NOMO-1 (cell line): ENCODE results near the gene AGBL4.
"Not testable (repeated sequence)": the region's sequence is repeated elsewhere in the genome, so short reads cannot be mapped to it uniquely, and the experiment has no call there.

ENCODE experiments used
- DNase-seq, 2 experiments: peaks; one replicate each; lab custom pipeline; 2025; ENCODE audit not compliant: unreplicated experiment in 2 of 2; lab: John Stamatoyannopoulos, UW

Gene AGBL4

DNA sequence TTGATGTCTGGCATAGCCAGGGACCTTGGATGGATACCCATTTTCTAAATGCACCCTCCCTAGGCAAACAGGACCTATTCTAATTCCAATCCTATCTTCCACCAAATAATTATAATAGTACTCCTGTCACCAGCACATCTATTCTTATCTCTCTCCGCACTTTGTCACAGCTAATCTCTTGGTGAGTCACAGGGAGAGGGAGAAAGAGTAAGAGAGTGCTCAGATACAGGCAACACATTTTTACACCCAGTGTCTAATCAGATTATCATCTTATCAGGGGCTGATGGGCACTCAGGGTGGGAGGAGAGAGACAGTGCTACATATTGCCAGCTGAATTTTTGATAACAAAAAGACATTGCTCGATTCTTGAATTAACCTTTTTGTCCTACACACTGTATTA lies 972.1 kb downstream of the AGBL4 start:
- no peak for DNase-seq

DNA sequence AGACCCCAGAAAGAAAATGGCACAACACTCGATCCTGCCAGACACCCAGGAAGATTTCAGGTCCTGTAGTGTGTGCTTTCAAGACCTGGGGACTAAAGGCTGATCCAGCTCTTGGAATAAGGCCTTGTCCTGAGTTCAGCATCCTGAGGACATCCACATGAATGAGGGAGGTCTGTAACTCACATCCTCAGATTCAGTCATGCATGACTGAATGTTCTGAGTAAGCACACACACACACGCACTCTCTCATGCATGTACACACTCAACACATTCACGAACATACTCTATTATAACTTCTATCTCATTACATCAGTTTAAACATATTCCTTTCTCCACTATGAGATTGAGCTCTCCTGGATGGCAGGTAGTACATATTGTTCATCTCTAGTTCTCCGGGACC lies 973.7 kb downstream of the AGBL4 start:
- no peak for DNase-seq

DNA sequence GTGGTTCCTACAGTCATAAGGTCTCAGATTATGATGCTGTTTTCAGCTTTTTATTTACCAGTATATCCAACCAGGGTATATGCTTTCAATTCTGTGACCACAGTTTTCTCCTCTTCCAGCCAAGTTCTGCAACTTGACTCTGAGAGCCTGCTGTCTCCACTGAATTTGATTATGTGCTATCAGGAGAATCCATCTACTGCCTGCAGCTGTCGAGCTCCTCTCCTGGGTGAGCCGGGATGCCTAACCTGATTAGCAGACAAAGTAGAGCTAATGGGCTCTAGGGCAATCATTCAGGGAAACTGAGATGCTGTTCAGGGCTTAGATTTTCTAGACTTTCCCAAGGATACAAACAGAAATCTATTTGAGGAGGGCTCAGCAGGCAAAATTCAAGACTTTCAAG lies 975.6 kb downstream of the AGBL4 start:
- no peak for DNase-seq

DNA sequence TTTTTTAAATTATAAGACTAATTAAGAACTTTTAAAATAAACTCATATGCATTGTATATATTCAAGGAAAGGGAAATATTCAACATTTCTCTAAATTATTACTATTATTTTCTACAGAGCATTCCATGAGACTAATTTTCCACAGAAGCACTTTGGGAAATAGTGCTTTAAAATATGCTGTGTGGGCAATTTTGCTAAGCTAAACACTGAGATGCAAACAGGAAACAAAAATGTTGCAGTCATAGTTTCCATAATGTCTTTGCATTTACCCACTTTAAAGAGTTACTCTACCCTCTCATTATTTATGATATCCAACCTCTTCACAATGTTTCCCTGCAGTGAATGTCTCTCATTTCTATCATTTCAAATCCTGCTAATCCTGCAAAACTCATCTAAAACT lies 977.4 kb downstream of the AGBL4 start:
- no peak for DNase-seq

DNA sequence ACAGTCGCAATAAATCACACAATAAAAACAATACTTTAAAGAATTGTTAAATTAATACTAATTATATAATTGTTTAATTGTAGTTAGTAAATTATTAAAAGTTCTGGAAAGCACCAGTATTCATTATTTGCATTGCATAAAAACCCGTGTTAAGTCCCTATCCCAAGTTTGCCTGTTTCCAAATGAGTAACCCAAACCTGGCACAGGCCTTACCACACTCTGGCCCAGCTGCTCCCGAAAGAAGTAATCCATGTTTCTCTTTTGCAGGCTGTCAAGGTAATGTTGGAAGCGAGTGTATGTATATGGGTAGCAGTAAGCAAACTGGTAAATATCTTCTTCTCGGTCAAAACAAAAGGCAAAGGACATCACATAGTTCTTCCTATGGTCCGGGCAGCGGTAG lies 978.4 kb downstream of the AGBL4 start:
- no peak for DNase-seq

DNA sequence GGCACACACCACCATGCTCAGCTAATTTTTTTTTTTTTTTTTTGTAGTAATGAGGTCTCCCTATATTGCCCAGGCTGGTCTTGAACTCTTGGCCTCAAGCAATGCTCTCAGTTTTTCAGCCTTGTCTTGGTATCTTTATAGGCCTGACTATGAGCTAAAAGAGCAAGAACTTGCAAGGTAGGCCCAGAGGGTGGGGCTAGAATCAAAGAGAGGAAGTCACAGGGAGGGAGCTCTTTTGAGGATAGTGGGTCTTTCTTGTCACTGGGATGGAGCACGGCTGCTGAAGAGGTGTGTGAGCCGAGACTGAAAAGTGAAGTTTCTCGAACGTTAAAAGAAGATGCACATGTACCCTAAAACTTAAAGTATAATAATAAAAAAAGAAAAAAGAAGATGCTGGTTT lies 987.1 kb downstream of the AGBL4 start:
- DNase-seq, result no peak

DNA sequence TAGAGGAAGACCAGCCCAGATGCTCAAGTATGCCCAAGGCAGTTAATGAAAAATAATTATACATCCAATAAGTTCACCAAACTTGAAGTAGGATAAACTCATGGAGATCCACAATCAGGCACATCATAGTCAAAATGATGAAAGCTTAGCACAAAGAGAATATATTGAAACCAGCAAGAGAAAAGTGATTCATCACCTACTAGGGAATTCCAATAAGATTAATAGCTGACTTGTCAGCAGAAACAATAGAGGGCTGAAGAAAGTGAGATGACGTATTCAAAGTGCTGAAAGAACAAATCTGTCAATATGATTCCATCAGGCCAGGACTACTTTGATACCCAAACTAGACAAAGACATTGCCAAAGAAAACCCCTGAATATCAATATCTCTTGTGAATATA lies 995.4 kb downstream of the AGBL4 start:
- DNase-seq, result no peak

DNA sequence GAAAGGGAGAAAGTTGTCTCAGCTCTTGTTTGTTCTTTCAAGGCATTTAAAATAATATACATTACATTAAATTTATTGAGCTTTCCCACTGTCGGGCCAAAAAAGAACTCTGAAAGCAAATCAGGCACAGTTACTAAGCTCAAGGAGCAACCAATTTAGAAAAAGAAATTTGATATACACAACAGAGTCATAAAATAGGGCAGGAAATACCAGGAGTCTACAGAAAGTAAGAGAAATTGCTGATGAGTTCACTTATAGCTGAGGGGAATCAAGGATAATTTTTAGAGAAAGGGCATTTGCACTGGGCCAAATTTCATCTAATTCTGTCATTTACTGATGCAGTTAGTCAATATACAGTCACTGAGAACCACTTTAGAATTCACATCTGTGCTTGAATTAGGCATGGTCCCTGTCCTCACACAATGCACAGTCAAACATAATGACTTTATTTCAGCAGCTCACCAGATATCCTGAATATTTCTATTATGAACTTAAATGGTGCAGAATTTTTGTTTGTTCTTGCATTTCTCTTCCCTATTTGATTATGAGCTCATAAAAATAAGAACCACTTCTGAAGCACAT lies 997.4 kb downstream of the AGBL4 start:
- DNase-seq, result no peak

DNA sequence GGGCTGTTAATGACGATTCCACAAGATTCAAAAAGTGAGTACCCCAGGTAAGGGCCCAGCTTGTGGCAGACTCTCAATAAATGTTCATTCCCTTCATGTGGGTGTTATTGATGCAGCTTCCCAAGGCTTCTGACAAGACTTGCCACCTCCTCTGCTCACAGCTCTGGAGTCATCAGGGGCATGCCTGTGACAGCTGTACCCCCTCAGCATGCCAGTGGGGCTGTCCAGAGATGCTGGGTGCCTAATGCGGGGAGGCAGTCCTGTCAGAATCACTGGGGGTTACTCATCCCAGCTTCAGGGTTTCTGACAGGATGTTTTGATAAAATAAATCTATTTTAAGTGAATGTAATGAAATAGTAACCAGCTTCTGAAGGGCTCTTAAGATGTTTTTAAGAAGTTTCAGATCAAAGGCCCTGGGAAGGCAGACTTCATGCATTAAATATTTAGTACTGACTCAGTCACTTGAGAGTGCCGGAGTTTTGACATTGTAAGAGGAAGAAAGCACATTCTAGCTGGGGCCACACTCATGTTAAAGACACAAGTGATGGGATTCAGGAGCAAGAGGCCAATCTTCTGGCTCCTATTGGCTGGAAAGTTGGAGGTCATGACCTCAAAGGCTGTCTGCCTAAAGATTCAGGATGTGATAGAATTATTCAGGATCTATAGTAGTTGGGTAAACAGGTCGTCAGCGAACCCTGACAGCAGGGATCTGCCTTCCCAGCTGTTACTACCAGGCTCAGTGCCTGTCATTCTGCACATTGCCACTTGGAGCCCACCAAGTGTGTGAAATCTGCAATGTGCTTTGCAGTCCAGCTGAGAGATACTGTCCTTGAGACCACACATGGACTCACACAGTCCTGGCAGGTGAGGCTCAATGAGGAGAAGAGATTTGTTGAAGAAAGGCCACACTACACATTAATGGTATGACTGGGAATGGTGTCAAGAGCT lies 1007.5 kb downstream of the AGBL4 start:
- DNase-seq, result no peak

DNA sequence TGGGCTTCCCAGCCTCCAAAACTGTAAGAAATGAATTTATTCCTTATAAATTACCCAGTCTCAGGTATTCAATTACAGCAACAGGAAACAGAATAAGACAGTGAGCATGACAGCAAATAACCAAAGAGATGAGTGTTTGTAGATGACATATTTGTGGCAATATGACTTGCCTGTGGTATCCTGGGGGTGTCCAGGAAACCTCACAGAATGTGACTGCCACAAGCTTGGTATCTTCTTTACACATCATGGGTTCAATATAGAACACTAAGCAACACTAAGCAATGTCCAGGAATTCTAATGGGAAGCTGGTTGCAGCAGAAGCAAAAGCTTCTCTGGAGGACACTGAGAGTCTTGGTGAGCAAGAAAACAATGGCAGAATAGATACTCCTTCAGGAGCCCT lies 1010.7 kb downstream of the AGBL4 start:
- DNase-seq, result no peak

DNA sequence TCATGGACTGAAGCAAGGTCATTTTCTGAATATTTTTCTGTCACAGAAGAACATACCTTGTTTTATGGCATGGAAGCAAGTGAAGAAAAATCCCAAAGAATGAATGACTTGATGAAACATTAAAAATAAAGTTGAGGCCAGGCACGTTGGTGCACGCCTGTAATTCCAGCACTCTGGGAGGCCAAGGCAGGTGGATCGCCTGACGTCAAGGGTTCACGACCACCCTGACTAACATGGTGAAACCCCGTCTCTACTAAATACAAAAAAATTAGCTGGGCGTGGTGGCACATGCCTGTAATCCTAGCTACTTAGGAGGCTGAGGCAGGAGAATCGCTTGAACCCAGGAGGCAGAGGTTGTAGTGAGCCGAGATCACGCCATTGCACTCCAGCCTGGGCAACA lies 1020.8 kb downstream of the AGBL4 start:
- not testable (repeated sequence) for DNase-seq

DNA sequence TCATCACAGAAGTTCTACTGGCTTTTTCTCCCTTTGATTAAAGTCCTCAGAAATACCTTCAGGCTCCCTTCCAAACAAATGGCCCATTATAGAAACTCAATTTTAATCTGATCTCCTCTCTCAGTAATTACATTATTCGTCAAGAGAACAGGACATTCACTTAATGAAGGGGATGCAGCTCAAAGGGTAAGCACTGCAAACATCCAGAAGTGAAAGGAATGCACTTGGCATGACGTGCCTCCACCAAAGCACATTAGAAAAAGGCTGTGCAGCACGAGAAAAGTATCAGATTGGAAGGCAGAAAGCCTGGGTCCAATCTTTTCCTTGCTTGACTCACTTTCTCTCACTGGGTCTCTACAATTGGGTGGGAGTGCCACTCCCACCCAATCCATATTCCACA lies 1024.4 kb downstream of the AGBL4 start:
- DNase-seq, result no peak

DNA sequence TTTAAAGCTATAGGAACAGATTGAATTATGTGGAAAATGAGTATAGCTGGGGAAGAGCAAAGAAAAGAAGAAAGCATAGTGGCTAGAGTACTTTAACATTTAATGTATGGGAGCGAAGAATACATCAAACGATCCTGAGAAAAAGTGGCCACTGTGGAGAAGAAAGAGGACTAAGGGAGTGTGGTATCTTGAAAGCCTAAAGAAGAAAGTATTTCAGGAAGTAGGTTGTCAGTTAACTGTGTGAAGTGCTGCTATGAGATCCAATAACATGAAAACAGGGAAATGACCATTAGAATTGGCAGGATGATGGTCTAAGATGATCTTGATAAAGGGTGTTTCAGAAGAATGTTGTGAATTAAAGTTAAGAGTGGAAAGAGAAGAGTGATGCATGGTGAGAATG lies 1027.4 kb downstream of the AGBL4 start:
- no peak for DNase-seq

DNA sequence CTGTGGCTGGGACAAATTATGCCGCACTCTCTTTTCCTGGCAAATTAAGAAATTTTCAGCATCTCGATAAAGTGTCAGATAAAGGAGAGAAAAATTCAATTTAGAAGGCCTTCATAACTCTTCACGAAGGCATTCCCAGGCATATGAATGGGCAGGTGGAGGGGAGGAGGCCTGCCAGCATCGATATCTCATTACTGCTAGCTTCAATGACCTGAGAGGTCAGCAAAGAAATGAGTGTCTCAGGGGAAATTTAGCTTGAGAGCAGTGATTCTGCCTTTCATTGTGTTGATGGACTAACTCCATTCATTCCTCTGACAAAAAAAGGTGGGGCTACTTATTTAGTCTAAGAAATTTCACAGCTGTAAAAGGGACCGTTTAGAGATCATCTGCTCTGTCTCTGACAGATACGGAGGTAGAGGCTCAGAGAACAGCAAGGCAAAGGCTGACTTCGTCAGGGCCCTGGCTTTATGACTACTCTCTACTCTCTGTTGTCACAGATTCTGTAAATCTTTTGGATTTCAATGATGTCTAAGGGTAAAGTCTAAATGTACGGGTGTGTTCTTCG lies 1035.0 kb downstream of the AGBL4 start:
- no peak for DNase-seq

DNA sequence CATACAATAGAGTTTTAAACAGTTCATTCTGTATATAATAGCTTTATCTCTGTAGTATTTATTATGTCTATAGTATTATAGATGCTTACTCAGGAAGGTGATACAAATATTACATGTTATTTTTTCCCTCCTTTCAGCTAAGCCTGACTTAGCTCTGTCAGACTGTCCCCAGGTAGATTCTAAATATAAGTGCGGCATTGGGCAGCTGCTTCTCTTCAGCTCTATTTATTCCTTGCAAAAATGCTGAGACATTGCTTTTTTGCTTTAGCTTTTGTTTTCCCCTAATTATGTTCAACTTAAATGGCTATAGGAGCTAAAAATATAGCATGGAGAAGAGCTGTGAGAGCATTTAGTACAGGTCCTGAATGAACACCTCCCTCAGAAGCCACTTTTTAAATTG lies 1043.8 kb downstream of the AGBL4 start:
- DNase-seq, result no peak

DNA sequence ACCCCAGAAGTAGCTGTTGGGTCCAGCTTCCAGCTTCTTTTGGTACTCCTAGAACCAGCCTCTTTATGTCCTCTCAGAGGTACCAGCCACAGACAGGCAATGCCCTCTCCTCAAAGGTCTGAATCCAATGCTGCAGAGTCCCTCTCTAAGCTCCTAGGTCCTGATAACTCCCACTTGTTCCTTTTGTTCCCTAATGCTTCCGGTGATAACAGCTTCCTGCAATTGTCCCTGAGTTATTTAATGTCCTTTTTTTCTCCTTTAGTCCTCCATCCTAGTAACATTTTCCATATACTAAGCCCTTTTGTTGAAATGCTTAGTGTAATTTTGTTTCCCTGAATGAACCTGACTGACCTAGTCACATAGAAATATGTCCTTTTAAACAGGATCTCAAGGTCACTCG lies 1045.3 kb downstream of the AGBL4 start:
- no peak for DNase-seq

DNA sequence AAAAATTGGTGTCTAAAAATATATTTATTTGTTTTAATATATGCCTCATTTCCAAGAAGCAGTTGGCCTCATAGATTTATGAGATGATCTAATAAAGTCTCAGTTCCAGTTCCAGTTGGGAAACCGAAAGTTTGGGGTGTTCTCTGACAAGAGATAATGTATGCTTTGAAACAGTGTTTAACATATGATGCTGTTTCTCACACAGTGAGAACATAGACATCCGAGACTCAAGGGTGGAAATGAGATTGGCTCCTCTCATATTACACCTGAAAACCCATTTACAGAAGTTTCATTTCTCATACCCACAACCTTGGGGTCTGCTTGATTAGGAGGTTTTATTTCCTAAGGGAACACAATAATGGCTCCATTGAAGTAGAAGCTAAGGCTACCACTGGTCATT lies 1046.5 kb downstream of the AGBL4 start:
- DNase-seq, result no peak

DNA sequence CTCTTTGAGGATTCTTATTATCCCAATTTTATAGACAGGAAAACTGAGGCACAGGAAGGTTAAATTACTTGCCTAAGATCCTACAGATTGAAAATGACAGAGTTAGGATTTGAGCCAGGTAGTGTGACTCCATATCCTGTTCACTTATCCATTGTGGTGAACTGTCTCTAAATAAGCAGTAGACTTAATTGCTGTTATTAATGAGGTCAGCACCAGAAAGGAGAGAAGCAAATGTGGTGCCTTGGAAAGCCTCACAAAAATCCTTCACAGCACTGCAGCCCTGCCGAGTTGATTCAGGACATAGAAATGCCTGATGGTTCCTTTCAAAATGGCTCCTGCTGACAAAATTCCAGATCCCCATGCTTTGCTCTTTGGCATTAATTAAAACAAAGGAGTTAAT lies 1053.8 kb downstream of the AGBL4 start:
- no peak for DNase-seq

DNA sequence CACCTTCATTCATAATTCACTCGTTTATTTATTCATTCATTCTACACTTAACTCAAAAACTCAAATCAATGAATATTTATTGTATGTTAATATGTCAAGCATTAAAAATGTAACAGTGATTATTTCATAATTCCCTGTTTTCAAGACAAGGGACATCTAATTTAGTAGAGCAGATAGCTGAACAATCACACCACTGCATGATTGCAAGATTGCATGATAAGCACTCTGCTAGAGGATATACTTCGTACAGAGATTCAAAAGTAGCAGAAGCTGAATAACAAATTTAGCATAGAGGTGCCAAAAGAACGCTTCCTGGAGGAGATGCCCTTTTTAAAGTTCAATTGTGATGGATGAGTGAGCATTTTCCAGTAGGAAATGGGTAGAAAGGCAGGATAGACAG lies 1056.4 kb downstream of the AGBL4 start:
- no peak for DNase-seq

DNA sequence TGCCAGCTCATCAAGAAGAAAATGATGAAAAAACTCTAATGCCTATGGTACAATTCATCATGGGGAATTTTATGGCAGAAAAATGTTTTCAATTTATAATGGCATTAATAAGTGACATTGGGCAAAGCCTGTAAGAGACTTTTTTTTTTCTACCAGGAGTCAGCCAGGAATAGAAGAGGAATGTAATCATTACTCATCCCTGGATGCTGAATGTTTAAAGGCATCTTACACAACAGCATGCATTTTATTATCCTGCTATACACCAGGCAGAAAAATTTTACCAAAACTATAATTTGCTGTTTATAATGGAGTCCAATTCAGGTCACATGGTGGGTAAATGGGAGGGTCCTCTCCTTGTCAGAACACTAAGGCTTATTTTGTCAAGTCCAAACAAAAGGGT lies 1057.2 kb downstream of the AGBL4 start:
- DNase-seq, result no peak

DNA sequence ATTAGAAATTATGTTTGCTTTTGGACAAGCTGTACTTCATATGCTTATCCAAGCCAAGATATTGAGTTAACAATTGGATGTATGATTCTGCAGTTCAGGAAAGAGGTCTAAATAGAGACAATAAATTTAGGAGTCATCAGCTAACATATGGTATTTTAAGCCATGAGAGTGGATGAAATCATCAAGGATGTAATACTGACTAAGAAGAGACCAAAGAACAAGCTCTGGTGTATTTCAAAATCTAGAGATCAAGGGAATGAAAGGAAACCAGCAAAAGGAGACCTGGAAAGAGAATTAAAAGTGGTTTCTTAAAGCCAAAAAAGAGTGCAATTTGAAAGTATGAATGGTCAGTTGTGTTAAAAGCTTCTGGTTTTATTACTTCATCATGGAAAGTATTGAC lies 1063.4 kb downstream of the AGBL4 start:
- DNase-seq, result no peak

DNA sequence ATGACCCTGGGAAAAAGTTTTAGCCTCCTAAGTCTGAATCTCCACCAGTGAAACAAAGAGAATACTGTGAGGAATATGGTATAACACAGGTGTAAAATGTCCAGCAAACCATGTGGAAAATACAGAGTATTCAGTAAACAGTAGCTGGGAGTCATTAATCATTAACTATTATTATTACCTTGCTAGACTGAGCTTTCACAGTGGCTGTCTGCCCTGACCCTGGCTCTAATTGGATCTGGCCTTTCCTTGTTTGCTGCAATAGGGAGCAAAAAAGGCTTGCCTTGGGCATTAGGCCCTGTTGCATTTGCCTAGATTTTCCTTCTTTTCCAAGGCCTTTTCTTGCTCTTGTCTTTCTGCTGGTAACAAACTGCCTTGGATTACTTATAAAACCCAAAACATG lies 1068.0 kb downstream of the AGBL4 start:
- DNase-seq, result no peak
